ENCODE data around the gene EPGN.

DNA sequence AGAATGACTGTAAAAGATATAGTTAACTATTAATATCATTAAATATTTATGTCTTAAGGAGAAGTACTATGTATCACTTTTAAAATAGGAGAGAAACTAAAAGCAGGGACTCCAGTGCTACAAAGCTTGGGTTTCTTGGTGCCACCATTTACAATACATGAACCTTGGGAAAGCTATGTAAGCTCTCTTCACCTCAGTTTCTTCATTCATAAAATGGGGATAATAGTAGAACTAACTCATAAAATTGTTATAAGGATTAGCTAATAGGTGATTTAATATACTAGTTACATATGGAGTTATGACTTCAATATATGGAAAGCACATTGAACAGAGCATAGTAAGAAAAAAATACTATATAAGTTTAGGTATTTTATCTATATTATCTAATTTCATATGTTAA is 23.7 kb downstream of the EPGN start:
- TF ChIP-seq KLF1 (tag by site-specific recombination; IDR thresholded peaks at IDR 0.05) (no peak), HIC1 (tag by site-specific recombination; IDR thresholded peaks at IDR 0.05) (no peak), YY1 (tag by site-specific recombination; IDR thresholded peaks at IDR 0.05) (no peak), ZNF670 (tag by site-specific recombination; IDR thresholded peaks at IDR 0.05; ENCODE audit: low read depth) (no peak), ZFP41 (tag by site-specific recombination; IDR thresholded peaks at IDR 0.05; ENCODE audit: borderline replicate concordance) (no peak), PATZ1 (tag by site-specific recombination; IDR thresholded peaks at IDR 0.05) (no peak), ZNF394 (tag by site-specific recombination; IDR thresholded peaks at IDR 0.05; ENCODE audit: borderline replicate concordance) (no peak), ZNF302 (tag by site-specific recombination; IDR thresholded peaks at IDR 0.05; ENCODE audit: low read depth) (no peak), ZBTB21 (tag by site-specific recombination; IDR thresholded peaks at IDR 0.05) (no peak), REST (tag by site-specific recombination; IDR thresholded peaks at IDR 0.05) (no peak)
- TF ChIP-seq, protein P1, sequence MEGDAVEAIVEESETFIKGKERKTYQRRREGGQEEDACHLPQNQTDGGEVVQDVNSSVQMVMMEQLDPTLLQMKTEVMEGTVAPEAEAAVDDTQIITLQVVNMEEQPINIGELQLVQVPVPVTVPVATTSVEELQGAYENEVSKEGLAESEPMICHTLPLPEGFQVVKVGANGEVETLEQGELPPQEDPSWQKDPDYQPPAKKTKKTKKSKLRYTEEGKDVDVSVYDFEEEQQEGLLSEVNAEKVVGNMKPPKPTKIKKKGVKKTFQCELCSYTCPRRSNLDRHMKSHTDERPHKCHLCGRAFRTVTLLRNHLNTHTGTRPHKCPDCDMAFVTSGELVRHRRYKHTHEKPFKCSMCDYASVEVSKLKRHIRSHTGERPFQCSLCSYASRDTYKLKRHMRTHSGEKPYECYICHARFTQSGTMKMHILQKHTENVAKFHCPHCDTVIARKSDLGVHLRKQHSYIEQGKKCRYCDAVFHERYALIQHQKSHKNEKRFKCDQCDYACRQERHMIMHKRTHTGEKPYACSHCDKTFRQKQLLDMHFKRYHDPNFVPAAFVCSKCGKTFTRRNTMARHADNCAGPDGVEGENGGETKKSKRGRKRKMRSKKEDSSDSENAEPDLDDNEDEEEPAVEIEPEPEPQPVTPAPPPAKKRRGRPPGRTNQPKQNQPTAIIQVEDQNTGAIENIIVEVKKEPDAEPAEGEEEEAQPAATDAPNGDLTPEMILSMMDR (tag by site-specific recombination; IDR thresholded peaks at IDR 0.05), result no peak
- TF ChIP-seq, protein P2, sequence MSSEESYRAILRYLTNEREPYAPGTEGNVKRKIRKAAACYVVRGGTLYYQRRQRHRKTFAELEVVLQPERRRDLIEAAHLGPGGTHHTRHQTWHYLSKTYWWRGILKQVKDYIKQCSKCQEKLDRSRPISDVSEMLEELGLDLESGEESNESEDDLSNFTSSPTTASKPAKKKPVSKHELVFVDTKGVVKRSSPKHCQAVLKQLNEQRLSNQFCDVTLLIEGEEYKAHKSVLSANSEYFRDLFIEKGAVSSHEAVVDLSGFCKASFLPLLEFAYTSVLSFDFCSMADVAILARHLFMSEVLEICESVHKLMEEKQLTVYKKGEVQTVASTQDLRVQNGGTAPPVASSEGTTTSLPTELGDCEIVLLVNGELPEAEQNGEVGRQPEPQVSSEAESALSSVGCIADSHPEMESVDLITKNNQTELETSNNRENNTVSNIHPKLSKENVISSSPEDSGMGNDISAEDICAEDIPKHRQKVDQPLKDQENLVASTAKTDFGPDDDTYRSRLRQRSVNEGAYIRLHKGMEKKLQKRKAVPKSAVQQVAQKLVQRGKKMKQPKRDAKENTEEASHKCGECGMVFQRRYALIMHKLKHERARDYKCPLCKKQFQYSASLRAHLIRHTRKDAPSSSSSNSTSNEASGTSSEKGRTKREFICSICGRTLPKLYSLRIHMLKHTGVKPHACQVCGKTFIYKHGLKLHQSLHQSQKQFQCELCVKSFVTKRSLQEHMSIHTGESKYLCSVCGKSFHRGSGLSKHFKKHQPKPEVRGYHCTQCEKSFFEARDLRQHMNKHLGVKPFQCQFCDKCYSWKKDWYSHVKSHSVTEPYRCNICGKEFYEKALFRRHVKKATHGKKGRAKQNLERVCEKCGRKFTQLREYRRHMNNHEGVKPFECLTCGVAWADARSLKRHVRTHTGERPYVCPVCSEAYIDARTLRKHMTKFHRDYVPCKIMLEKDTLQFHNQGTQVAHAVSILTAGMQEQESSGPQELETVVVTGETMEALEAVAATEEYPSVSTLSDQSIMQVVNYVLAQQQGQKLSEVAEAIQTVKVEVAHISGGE (tag by site-specific recombination; conservative IDR thresholded peaks at IDR 0.05; ENCODE audit: low read depth), result no peak
- TF ChIP-seq, protein P3, sequence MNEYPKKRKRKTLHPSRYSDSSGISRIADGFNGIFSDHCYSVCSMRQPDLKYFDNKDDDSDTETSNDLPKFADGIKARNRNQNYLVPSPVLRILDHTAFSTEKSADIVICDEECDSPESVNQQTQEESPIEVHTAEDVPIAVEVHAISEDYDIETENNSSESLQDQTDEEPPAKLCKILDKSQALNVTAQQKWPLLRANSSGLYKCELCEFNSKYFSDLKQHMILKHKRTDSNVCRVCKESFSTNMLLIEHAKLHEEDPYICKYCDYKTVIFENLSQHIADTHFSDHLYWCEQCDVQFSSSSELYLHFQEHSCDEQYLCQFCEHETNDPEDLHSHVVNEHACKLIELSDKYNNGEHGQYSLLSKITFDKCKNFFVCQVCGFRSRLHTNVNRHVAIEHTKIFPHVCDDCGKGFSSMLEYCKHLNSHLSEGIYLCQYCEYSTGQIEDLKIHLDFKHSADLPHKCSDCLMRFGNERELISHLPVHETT (tag by site-specific recombination; IDR thresholded peaks at IDR 0.05), result no peak

Measured in HEK293 (cell line).